ENCODE data around the gene PLXNA2.

PLXNA2 gene

DNA sequence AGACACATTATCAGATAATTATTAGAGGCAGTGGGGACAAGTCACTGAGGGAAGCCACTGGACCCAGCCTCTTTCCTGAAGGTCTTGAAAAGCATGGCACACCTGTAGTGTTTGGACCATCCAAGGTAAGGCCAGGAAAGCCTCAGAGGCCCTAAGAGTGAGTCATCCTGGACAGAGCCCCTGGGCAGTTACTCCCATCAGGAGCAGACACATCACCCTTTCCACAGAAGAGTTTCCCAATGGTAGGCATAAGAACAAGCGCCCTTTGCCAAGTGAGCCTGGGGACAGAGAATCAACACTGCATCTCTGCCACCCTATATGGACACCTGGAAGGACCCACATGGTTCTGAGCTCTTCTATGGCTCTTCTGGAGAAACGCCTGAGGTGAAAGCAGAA lies 136.0 kb downstream of the PLXNA2 start:
- no peak for DNase-seq

- no peak for DNase-seq
Measured at GRCh38 chr1:208107425-208108212, 136.6 kb downstream of the PLXNA2 start.

- DNase-seq, result no peak
Measured at GRCh38 chr1:208106218-208106617, 138.0 kb downstream of the PLXNA2 start.

DNA sequence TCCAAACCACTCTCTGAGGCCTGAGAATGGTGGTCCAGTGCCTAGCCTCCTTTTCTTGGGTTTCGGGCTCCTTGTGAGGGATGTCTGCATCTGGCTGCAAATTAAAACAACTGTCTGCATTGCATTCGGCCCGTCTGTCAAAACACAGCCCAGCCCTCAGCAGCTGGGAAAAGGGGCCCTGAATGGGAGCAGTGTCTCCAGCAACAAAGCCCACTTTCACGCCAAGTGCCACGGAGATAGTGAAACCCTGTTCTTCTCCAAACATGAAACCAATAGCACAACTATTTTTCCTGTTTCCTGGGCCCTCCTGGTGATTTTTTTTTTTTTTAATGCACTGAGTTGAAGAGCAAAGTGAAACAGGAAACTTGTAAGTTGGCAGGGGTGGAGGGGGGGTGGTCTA lies 138.4 kb downstream of the PLXNA2 start:
- no peak for DNase-seq

GRCh38 chr1:208103597-208104513 lies 140.3 kb downstream of the PLXNA2 start:
- no peak for DNase-seq

DNA sequence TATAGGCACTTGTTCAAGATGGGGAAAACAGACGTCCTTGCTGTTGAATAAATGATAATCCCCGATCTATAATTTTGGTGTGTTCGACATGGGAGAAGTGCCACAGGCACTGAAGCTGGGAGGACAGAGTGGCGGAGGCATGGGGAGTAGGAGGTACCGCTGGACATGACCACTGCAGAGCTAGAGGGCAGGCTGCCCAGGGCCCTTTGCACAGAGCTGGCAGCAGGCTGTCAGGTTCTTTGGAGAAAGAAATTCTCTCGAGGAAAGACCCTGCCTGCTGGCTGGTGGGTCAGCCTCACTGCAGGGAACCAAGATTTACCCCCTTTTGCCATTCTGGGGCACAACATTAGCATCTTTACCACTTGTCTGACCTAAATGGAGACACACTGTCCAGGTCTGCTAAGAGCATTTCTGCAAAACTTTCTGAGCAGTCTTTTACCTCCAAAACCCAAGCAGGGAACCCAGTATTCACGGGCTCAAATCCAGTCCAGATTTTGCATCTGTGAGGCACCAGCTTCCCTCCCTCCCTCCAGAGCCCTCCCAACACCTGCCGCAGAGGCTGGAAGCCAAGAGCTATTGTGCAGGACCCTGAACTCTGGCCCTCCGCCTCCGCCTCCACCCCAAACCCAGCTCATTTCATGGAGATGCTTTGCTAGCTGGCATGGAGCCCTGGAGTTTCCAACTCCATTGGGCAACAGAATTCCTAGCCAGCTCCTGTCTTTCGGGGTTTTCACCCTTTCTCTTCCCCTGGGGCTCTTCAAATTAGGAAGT lies 142.3 kb downstream of the PLXNA2 start:
- peak; percentile 66 to 83 (median 81) for DNase-seq

GRCh38 chr1:208100906-208101305 lies 143.3 kb downstream of the PLXNA2 start:
- DNase-seq, result peak; percentile 54 to 93 (median 84)

DNA sequence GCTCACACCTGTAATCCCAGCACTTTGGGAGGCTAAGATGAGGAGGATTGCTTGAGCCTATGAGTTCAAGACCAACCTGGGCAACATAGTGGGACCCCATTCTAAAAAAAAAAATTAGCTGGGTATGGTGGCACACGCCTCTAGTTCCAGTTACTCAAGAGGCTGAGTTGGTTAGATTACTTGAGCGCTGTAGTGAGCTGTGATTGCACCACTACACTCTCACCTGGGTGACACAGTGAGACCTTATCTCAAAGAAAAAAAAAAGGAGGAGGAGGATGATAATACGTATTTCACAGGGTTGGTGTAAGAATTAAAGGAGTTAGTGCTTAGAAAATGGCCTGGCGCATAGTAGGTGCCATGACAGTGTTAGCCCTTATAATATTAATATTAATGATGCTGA lies 144.1 kb downstream of the PLXNA2 start:
- DNase-seq, result no peak

- peak in 2 of 3 experiments; percentile 12 to 24 for DNase-seq
Measured at GRCh38 chr1:208098773-208099172, 145.4 kb downstream of the PLXNA2 start.

GRCh38 chr1:208093754-208094719 lies 150.1 kb downstream of the PLXNA2 start:
- DNase-seq, result peak; percentile 17 to 73 (median 66)

GRCh38 chr1:208093046-208093445 lies 151.1 kb downstream of the PLXNA2 start:
- DNase-seq, result no peak

DNA sequence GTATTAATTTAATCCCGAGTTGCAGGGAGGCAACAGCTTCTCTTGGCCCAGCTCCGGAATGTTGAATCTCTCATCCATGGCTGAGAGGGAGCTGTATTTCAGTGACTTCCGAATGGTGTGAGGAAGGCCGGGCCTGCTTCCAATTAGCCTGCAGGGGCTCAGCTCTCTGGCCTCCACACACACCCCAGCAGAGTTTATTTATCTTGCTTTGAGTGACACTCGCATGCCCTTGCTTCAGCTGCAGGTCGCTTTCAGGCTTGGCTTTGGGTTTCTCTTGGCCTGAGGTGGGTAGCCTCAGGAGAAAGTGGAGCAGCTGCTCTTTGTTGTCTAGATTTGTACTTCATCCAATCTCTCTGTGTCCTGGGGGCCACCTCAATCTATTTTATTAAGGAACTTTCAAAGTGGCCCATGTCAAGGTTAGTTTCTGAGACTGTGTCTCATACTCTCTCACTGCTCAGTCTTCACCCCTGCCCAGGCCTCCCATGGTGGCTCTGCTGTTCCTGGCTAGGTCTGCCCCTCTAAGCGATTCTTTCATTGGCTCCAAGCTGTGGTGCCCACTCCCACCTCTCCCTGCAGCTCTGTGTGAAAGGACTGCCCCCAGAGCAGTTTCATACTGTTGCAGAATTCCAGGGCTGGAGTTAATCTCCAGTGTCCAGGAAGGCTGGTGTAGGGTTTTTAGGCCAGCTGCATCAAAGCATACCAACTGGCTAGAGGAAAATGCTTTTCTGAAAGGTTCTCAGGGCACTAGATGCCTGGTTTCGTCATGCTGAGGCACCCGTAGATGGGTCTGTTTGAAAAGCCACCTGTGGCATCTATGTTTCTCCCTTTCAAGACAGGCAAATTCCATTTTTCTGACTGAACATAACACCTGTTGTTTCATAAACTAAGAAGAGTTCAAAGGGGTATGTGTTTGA lies 153.5 kb downstream of the PLXNA2 start:
- DNase-seq, result no peak

- no peak for DNase-seq
Measured at GRCh38 chr1:208089761-208090370, 154.3 kb downstream of the PLXNA2 start.

- DNase-seq, result no peak
Measured at GRCh38 chr1:208089149-208089548, 155.0 kb downstream of the PLXNA2 start.

DNA sequence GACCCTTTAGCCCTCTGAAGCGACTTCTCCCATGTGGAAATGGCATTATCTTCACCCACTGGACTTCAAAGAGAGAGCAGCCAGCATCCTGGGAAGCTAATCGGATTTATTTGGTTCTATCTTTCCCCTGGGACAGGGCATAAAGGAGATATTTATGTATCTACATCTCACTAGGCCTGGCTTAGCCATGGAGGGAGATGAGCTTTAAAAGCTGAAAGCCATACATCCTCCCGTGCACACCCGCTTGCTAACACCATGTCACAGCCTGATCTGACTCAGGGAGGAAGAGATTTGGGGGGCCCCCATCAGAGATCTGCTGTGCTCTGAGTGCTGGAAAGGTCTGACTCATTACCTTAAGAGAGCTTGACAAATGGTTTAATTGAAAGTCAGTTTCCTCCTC lies 155.9 kb downstream of the PLXNA2 start:
- DNase-seq, result no peak

- no peak for DNase-seq
Measured at GRCh38 chr1:208085655-208086515, 158.3 kb downstream of the PLXNA2 start.

- no peak for DNase-seq
Measured at GRCh38 chr1:208084764-208085163, 159.4 kb downstream of the PLXNA2 start.

DNA sequence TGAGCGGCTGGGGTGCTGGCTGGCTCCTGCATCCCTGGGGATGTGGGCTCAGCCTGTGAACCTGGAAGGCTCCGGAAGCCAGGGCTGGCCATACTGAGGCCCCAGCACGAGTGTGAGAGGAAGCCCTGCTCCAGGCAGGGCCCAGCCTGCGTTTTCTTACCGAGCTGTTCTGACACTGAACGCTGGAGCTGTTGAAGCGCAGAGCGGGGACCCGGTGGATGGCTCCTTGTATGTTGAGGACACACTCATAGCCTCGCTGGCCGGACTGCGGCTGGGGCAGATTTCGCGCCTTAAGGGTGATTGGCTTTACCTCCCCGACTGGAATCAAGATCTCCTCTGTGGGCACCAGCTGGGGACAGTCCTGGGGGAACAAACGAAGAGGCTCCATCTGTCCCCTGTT lies 160.0 kb downstream of the PLXNA2 start:
- DNase-seq, result no peak

- DNase-seq, result no peak
Measured at GRCh38 chr1:208083715-208084085, 160.5 kb downstream of the PLXNA2 start.

Measured in NCI-H1417 (cell line).